Panc1 (cell line): ENCODE measurements around the gene ZNF497. TPM values are rescaled to one million over a fixed set of nuclear protein-coding genes. Genes with fewer than 3 reads are reported as not detected.

ENCODE experiments used
- ATAC-seq: fragments of 200-7000 bp; cut with Tn5 transposase; 2 replicates; pipeline ENCODE4 v1.9.1; 2020; ENCODE audit warnings: mild to moderate bottlenecking, moderate library complexity
- BruUV-seq: library from RNA; stranded (reverse); fragments of 400-500 nt; replicated peaks from 2 replicates; lab custom pipeline; 2021; lab: Mats Ljungman, UMichigan
- CTCF ChIA-PET: fragments of 300-600 bp; sonication (Branson Sonifier 250); formaldehyde crosslinking; loops from one replicate; lab custom pipeline; 2022; ENCODE audit warnings: antibody characterized with exemption; lab: Charles Lee
- POLR2A ChIA-PET: fragments of 300-600 bp; sonication (Branson Sonifier 250); formaldehyde crosslinking; loops from one replicate; lab custom pipeline; 2022; ENCODE audit warnings: antibody characterized with exemption; lab: Charles Lee
- DNase-seq: peaks from one replicate; pipeline ENCODE4 v3.0.0-alpha.2; 2010; ENCODE audit warnings: low read depth, low spot score
- H3K27ac ChIP-seq: 2 replicates; pipeline ENCODE4 v1.5.1; 2011; ENCODE audit warnings: mild to moderate bottlenecking, low read length, inconsistent platforms
- H3K27me3 ChIP-seq: fragments of 200-500 bp; sonication (Bioruptor generic); 2 replicates; pipeline ENCODE4 v1.6.0; 2014; ENCODE audit warnings: low read length, inconsistent platforms; ENCODE audit not compliant: control insufficient read depth, insufficient read depth
- H3K36me3 ChIP-seq: fragments of 200-500 bp; sonication (Bioruptor generic); 2 replicates; pipeline ENCODE4 v1.5.1; 2014; ENCODE audit warnings: inconsistent platforms, mild to moderate bottlenecking, low read length, moderate library complexity; ENCODE audit not compliant: control insufficient read depth, insufficient read depth
- H3K4me1 ChIP-seq: 2 replicates; pipeline ENCODE4 v1.5.1; 2011; ENCODE audit warnings: inconsistent platforms, mild to moderate bottlenecking, low read length, moderate library complexity; ENCODE audit not compliant: control insufficient read depth, insufficient read depth
- H3K4me3 ChIP-seq, 2 experiments: 2 replicates each; pipeline ENCODE4 v1.5.1; 2011 to 2012; ENCODE audit warnings: low read depth in 2 of 2, low read length in 2 of 2, mild to moderate bottlenecking in 2 of 2, inconsistent platforms in 1 of 2, moderate library complexity in 1 of 2
- H3K9me3 ChIP-seq: fragments of 200-500 bp; sonication (Bioruptor generic); 2 replicates; pipeline ENCODE4 v1.5.1; 2014; ENCODE audit warnings: low read depth, mild to moderate bottlenecking, inconsistent platforms, low read length, moderate library complexity; ENCODE audit not compliant: control insufficient read depth, insufficient read depth
- CTCF ChIP-seq: fragments of 450-650 bp; IDR thresholded peaks from 2 replicates; pipeline ENCODE4 v1.5.1; 2017; ENCODE audit warnings: mild to moderate bottlenecking
- POLR2AphosphoS5 ChIP-seq: IDR thresholded peaks from 2 replicates; pipeline ENCODE4 v1.6.1; 2012; ENCODE audit warnings: mild to moderate bottlenecking, low read depth, low read length, moderate library complexity
- SIN3A ChIP-seq: IDR thresholded peaks from 2 replicates; pipeline ENCODE4 v1.6.1; 2012; ENCODE audit warnings: low read depth, mild to moderate bottlenecking, low read length, moderate library complexity, borderline replicate concordance; ENCODE audit not compliant: insufficient read depth
- TCF7L2 ChIP-seq: IDR thresholded peaks from 2 replicates; pipeline ENCODE4 v1.6.1; 2011; ENCODE audit warnings: mild to moderate bottlenecking, low read depth, low read length, inconsistent platforms
- in situ Hi-C: cut with HindIII; loops from 2 replicates; pipeline ENCODE4 v1.10.0; 2016; ENCODE audit warnings: low sequenced_read_pairs, low pct_unique_long_range_greater_than_20kb
- intact Hi-C: fragments of 100-400 bp; cut with micrococcal nuclease; formaldehyde crosslinking; loops from one replicate; pipeline ENCODE4 v1.10.0; 2022; ENCODE audit not compliant: unreplicated experiment
- total RNA-seq: library from RNA; stranded (reverse); gene quantifications from one replicate; pipeline ENCODE4 v1.2.1, GENCODE V29; 2021; ENCODE audit not compliant: unreplicated experiment
- TF ChIP-seq, protein P1 (sequence below), 2 experiments: IDR thresholded peaks; 2 replicates each; pipeline ENCODE4 v1.6.1; 2011 to 2012; ENCODE audit warnings: low read depth in 2 of 2, control low read depth in 1 of 2, low read length in 1 of 2, mild to moderate bottlenecking in 1 of 2, moderate library complexity in 1 of 2; ENCODE audit not compliant: insufficient read depth in 1 of 2

The ZNF497 gene
- total RNA-seq, 1 experiment from 2014 or later, result 1.9 TPM

DNA sequence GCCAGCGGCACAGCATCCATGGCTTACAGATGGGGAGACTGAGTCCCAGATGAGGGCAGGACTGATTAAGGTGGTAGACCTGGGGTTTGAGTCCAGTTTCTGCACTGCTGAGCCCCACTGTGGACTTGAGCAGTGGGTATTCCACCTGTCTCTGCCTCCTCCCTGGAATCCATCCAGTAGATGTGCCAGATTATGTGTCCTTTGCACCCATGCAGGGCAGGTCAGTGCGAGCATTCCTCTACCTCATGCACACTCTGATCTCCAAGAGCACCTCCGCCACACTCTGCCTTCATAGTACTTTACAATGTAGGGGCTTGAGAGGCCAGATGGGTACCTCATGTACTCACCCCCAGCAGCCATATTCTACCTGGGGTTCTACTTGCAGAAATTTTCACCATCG is 25.7 kb downstream of the ZNF497 start:
- Histone ChIP-seq H3K4me3 (no peak overlapping the region), H3K4me1 (no peaks in the 10 kb centered on the region), H3K36me3 (no peaks in the 10 kb centered on the region), H3K9me3 (0 out of 2 replicates have a peak, but pooled peaks cover 4% of the 10 kb centered on the region), H3K27ac (no peak overlapping the region), H3K27me3 (no peaks in the 10 kb centered on the region)
- DNase-seq (no peak), ATAC-seq (no peak)
- POLR2A ChIA-PET, result no interaction called here
- no TSS peak for BruUV-seq
- in situ Hi-C loops, result no loop called here
- CTCF ChIA-PET, result no interaction called here
- intact Hi-C loops, result no loop called here
- no peak for TF ChIP-seq CTCF
- no peak for TF ChIP-seq POLR2AphosphoS5
- TF ChIP-seq, protein P1, sequence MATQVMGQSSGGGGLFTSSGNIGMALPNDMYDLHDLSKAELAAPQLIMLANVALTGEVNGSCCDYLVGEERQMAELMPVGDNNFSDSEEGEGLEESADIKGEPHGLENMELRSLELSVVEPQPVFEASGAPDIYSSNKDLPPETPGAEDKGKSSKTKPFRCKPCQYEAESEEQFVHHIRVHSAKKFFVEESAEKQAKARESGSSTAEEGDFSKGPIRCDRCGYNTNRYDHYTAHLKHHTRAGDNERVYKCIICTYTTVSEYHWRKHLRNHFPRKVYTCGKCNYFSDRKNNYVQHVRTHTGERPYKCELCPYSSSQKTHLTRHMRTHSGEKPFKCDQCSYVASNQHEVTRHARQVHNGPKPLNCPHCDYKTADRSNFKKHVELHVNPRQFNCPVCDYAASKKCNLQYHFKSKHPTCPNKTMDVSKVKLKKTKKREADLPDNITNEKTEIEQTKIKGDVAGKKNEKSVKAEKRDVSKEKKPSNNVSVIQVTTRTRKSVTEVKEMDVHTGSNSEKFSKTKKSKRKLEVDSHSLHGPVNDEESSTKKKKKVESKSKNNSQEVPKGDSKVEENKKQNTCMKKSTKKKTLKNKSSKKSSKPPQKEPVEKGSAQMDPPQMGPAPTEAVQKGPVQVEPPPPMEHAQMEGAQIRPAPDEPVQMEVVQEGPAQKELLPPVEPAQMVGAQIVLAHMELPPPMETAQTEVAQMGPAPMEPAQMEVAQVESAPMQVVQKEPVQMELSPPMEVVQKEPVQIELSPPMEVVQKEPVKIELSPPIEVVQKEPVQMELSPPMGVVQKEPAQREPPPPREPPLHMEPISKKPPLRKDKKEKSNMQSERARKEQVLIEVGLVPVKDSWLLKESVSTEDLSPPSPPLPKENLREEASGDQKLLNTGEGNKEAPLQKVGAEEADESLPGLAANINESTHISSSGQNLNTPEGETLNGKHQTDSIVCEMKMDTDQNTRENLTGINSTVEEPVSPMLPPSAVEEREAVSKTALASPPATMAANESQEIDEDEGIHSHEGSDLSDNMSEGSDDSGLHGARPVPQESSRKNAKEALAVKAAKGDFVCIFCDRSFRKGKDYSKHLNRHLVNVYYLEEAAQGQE (IDR thresholded peaks at IDR 0.05; ENCODE audit: insufficient read depth in 1 of 2, low read depth in 2 of 2, low read length in 1 of 2), result no peak
- TF ChIP-seq SIN3A, result no peak
- no peak for TF ChIP-seq TCF7L2

DNA sequence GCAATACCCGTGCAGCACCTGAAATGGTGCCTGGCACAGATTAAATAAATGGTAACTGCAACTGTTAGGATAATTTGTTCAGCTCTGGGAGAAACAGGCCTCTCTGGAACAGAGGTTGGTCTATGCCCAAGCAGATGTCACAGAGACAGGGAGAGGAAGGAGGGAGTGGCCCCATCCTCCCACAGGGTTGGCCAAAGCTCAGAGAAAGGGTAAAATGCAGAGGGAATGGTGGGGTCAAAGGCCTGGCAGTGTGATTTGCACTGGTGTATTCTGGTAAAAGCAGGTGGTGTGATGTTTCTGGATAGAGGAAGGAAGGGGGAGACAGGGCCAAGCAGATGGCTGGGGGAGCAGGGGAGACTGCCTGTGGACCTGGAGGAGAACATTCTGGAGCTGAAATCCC is 26.3 kb downstream of the ZNF497 start:
- Histone ChIP-seq H3K27me3 (no peaks in the 10 kb centered on the region), H3K4me3 (no peak overlapping the region), H3K4me1 (no peaks in the 10 kb centered on the region), H3K27ac (no peak overlapping the region), H3K9me3 (0 out of 2 replicates have a peak, but pooled peaks cover 4% of the 10 kb centered on the region), H3K36me3 (no peaks in the 10 kb centered on the region)
- TF ChIP-seq TCF7L2, result no peak
- TF ChIP-seq SIN3A, result no peak
- ChIA-PET POLR2A (no interaction called here), CTCF (no interaction called here)
- DNase-seq, result no peak
- no peak for ATAC-seq
- intact Hi-C loops (no loop called here), in situ Hi-C loops (no loop called here)
- BruUV-seq, result no TSS peak

- H3K4me1 ChIP-seq, result no peaks in the 10 kb centered on the region
- no peak overlapping the region for H3K27ac ChIP-seq
- DNase-seq (no peak), ATAC-seq (no peak)
- TF ChIP-seq CTCF (no peak), TCF7L2 (no peak), SIN3A (no peak), POLR2AphosphoS5 (no peak)
- TF ChIP-seq, protein P1 (IDR thresholded peaks at IDR 0.05; ENCODE audit: insufficient read depth in 1 of 2, low read depth in 2 of 2, low read length in 1 of 2), result no peak
- ChIA-PET CTCF (no interaction called here), POLR2A (no interaction called here)
- no peak overlapping the region for H3K4me3 ChIP-seq
- no peaks in the 10 kb centered on the region for H3K27me3 ChIP-seq
- in situ Hi-C loops, result no loop called here
- intact Hi-C loops, result no loop called here
- no peaks in the 10 kb centered on the region for H3K36me3 ChIP-seq
- no TSS peak for BruUV-seq
- H3K9me3 ChIP-seq, result 0 out of 2 replicates have a peak, but pooled peaks cover 4% of the 10 kb centered on the region
These were observed 26.9 kb downstream of the ZNF497 start for GRCh38 chr19:58335630-58336029.
